Mesendoderm (in vitro differentiated cells): ENCODE measurements around the gene AKAP6.

ENCODE experiments used
- DNase-seq: peaks from one replicate; pipeline ENCODE4 v3.0.0; 2013
- H2AK5ac ChIP-seq: 2 replicates; pipeline ENCODE4 v1.6.1; 2013; ENCODE audit warnings: low read length, inconsistent platforms
- H2BK120ac ChIP-seq: 2 replicates; pipeline ENCODE4 v1.6.1; 2013; ENCODE audit warnings: low read depth, mild to moderate bottlenecking, low read length, moderate library complexity, mixed read lengths
- H2BK15ac ChIP-seq: replicated peaks from 2 replicates; pipeline ENCODE4 v1.6.1; 2013; ENCODE audit warnings: low read depth, mild to moderate bottlenecking, moderate library complexity
- H2BK5ac ChIP-seq: 2 replicates; pipeline ENCODE4 v1.6.1; 2013; ENCODE audit warnings: low read length, inconsistent platforms
- H3K18ac ChIP-seq: 2 replicates; pipeline ENCODE4 v1.6.1; 2013; ENCODE audit warnings: mild to moderate bottlenecking, low read length, mixed read lengths
- H3K23ac ChIP-seq: one replicate; pipeline ENCODE4 v1.6.1; 2013; ENCODE audit warnings: low read length
- H3K27ac ChIP-seq: 2 replicates; pipeline ENCODE4 v1.5.1; 2013; ENCODE audit warnings: low read depth, mild to moderate bottlenecking, inconsistent platforms, low read length, moderate library complexity
- H3K27me3 ChIP-seq: 2 replicates; pipeline ENCODE4 v1.6.1; 2013; ENCODE audit warnings: low read length, control low read depth, mild to moderate bottlenecking, inconsistent platforms; ENCODE audit not compliant: insufficient read depth, poor library complexity
- H3K36me3 ChIP-seq: 2 replicates; pipeline ENCODE4 v1.6.1; 2013; ENCODE audit warnings: low read length, inconsistent platforms; ENCODE audit not compliant: control insufficient read depth, insufficient read depth
- H3K4ac ChIP-seq: one replicate; pipeline ENCODE4 v1.6.1; 2013; ENCODE audit warnings: low read depth, mild to moderate bottlenecking, low read length, moderate library complexity
- H3K4me1 ChIP-seq: 2 replicates; pipeline ENCODE4 v1.6.1; 2013; ENCODE audit warnings: low read depth, low read length, inconsistent platforms; ENCODE audit not compliant: control insufficient read depth
- H3K4me2 ChIP-seq: 2 replicates; pipeline ENCODE4 v1.6.1; 2013; ENCODE audit warnings: low read length
- H3K4me3 ChIP-seq: 2 replicates; pipeline ENCODE4 v1.5.1; 2013; ENCODE audit warnings: mild to moderate bottlenecking, low read length
- H3K56ac ChIP-seq: one replicate; pipeline ENCODE4 v1.6.1; 2013; ENCODE audit warnings: low read length
- H3K79me1 ChIP-seq: 2 replicates; pipeline ENCODE4 v1.6.1; 2013; ENCODE audit warnings: low read length, inconsistent platforms
- H3K79me2 ChIP-seq: 2 replicates; pipeline ENCODE4 v1.6.1; 2013; ENCODE audit warnings: mild to moderate bottlenecking, low read length; ENCODE audit not compliant: control insufficient read depth, insufficient read depth
- H3K9ac ChIP-seq: 2 replicates; pipeline ENCODE4 v1.6.1; 2013; ENCODE audit warnings: low read length, inconsistent platforms
- H4K5ac ChIP-seq: one replicate; pipeline ENCODE4 v1.6.1; 2013; ENCODE audit warnings: low read length
- H4K8ac ChIP-seq: one replicate; pipeline ENCODE4 v1.6.1; 2013; ENCODE audit warnings: low read depth, mild to moderate bottlenecking, control low read depth, low read length, moderate library complexity
- WGBS: extraction: QIAGEN DNeasy Blood & Tissue Kit; methylation state at CpG from one replicate; pipeline ENCODE4 v1.1.7; 2013; ENCODE audit warnings: low lambda C conversion rate, missing lambda C conversion rate; ENCODE audit not compliant: insufficient coverage; ENCODE audit errors: extremely low coverage; 5-methylcytosine and 5-hydroxymethylcytosine counted together

Gene AKAP6

GRCh38 chr14:32650665-32651064 lies 321.6 kb downstream of the AKAP6 start:
- H2BK5ac ChIP-seq, result no peak overlapping the region
- H3K56ac ChIP-seq, result no peak overlapping the region
- H2BK120ac ChIP-seq, result no peak overlapping the region
- no peak overlapping the region for H3K18ac ChIP-seq
- WGBS, result no CpG with 5 or more reads among the region's 3 CpGs
- H3K36me3 ChIP-seq, result no peaks in the 10 kb centered on the region
- H2AK5ac ChIP-seq, result no peak overlapping the region
- no peak overlapping the region for H3K4me3 ChIP-seq
- H3K23ac ChIP-seq, result no peak overlapping the region
- H4K8ac ChIP-seq, result no peak overlapping the region
- no peak overlapping the region for H2BK15ac ChIP-seq
- H3K79me2 ChIP-seq, result no peaks in the 10 kb centered on the region
- H3K9ac ChIP-seq, result no peak overlapping the region
- no peaks in the 10 kb centered on the region for H3K79me1 ChIP-seq
- DNase-seq, result no peak
- no peak overlapping the region for H4K5ac ChIP-seq
- no peak overlapping the region for H3K27ac ChIP-seq
- no peaks in the 10 kb centered on the region for H3K4me1 ChIP-seq
- no peak overlapping the region for H3K4me2 ChIP-seq
- H3K4ac ChIP-seq, result no peak overlapping the region
- no peaks in the 10 kb centered on the region for H3K27me3 ChIP-seq

DNA sequence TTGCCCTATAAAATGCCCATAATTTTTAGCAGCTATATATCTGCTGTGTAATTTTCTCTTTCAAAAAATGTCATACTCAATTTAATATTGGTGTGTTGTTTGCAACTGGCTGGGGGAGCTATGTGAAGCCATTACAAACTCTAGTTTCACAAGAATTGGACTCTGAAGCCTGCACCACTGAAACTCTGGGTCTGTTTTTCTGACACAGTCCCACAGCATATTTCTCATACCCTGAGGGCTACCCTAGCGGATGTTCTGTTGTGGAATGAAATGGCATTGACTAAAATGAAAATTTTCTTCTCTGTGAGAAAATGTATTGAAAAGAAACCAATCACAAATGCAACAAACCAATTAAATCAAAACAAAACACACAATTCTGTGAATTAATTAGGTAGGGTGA lies 325.0 kb downstream of the AKAP6 start:
- Histone ChIP-seq H4K8ac (no peak overlapping the region), H3K36me3 (no peaks in the 10 kb centered on the region), H2BK120ac (no peak overlapping the region), H3K79me2 (no peaks in the 10 kb centered on the region), H3K4me1 (no peaks in the 10 kb centered on the region), H2AK5ac (no peak overlapping the region), H4K5ac (no peak overlapping the region), H3K27me3 (no peaks in the 10 kb centered on the region), H2BK15ac (no peak overlapping the region), H3K79me1 (no peaks in the 10 kb centered on the region), H3K4me2 (no peak overlapping the region), H3K56ac (no peak overlapping the region), H3K4ac (no peak overlapping the region), H3K27ac (no peak overlapping the region), H3K23ac (no peak overlapping the region), H3K4me3 (no peak overlapping the region), H3K18ac (no peak overlapping the region), H3K9ac (no peak overlapping the region), H2BK5ac (no peak overlapping the region)
- no peak for DNase-seq
- WGBS, result no CpG with 5 or more reads among the region's 1 CpG

DNA sequence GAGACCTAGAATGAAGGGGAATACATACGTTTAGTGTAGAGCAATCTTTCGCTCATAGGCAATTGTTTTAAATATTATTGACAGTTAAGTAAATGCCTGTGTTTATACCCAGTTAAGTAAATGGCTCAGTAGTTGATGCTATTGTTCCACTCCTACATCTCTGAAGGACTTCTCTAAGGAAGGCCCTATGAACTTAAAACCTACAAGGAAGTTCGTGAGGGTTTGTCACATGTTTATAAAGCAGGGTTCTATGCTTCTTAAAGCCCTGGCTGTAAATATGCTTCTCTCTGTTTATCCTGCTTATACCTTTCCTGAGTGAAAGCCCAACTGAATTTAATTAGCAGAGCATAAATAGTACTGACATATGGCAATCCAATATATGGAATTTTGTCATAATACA lies 327.5 kb downstream of the AKAP6 start:
- no peak overlapping the region for H2BK5ac ChIP-seq

GRCh38 chr14:32657081-32657480 lies 328.0 kb downstream of the AKAP6 start:
- no peak overlapping the region for H2BK15ac ChIP-seq
- H3K4me2 ChIP-seq, result no peak overlapping the region
- H3K4ac ChIP-seq, result no peak overlapping the region
- H3K18ac ChIP-seq, result peak overlapping the region; percentile 75
- H3K79me2 ChIP-seq, result no peaks in the 10 kb centered on the region
- no peak overlapping the region for H3K56ac ChIP-seq
- no peaks in the 10 kb centered on the region for H3K79me1 ChIP-seq
- no peak overlapping the region for H2AK5ac ChIP-seq
- no peak overlapping the region for H3K4me3 ChIP-seq
- no peaks in the 10 kb centered on the region for H3K27me3 ChIP-seq
- H3K36me3 ChIP-seq, result no peaks in the 10 kb centered on the region
- WGBS, result no CpG with 5 or more reads among the region's 4 CpGs
- H3K23ac ChIP-seq, result no peak overlapping the region
- H3K9ac ChIP-seq, result no peak overlapping the region
- H3K4me1 ChIP-seq, result no peaks in the 10 kb centered on the region
- no peak overlapping the region for H2BK5ac ChIP-seq
- no peak overlapping the region for H4K5ac ChIP-seq
- H4K8ac ChIP-seq, result no peak overlapping the region
- no peak overlapping the region for H3K27ac ChIP-seq
- H2BK120ac ChIP-seq, result no peak overlapping the region
- peak; percentile 44 for DNase-seq

More for the DNA sequence above, 327.5 kb downstream of the AKAP6 start:
- no peak overlapping the region for H2BK15ac ChIP-seq
- no peak overlapping the region for H2AK5ac ChIP-seq
- H3K79me2 ChIP-seq, result no peaks in the 10 kb centered on the region
- no peak overlapping the region for H4K8ac ChIP-seq
- H3K27me3 ChIP-seq, result no peaks in the 10 kb centered on the region
- no peak overlapping the region for H3K9ac ChIP-seq
- H4K5ac ChIP-seq, result no peak overlapping the region
- H3K4me3 ChIP-seq, result no peak overlapping the region
- H3K79me1 ChIP-seq, result no peaks in the 10 kb centered on the region
- no peak overlapping the region for H3K4ac ChIP-seq
- H3K4me2 ChIP-seq, result no peak overlapping the region
- WGBS, result no CpG with 5 or more reads among the region's 3 CpGs
- H3K23ac ChIP-seq, result no peak overlapping the region
- no peaks in the 10 kb centered on the region for H3K4me1 ChIP-seq
- H3K18ac ChIP-seq, result no peak overlapping the region
- no peaks in the 10 kb centered on the region for H3K36me3 ChIP-seq
- H3K56ac ChIP-seq, result no peak overlapping the region
- no peak overlapping the region for H3K27ac ChIP-seq
- DNase-seq, result no peak
- no peak overlapping the region for H2BK120ac ChIP-seq

- no peak overlapping the region for H3K4me2 ChIP-seq
- no peak overlapping the region for H3K4me3 ChIP-seq
- H2BK5ac ChIP-seq, result no peak overlapping the region
- no peak overlapping the region for H2BK15ac ChIP-seq
- no peaks in the 10 kb centered on the region for H3K79me1 ChIP-seq
- H4K8ac ChIP-seq, result no peak overlapping the region
- no peaks in the 10 kb centered on the region for H3K27me3 ChIP-seq
- H3K27ac ChIP-seq, result no peak overlapping the region
- no CpG with 5 or more reads among the region's 6 CpGs for WGBS
- no peak overlapping the region for H2AK5ac ChIP-seq
- no peak overlapping the region for H3K4ac ChIP-seq
- H3K23ac ChIP-seq, result no peak overlapping the region
- no peaks in the 10 kb centered on the region for H3K36me3 ChIP-seq
- no peak overlapping the region for H3K9ac ChIP-seq
- no peaks in the 10 kb centered on the region for H3K4me1 ChIP-seq
- no peak overlapping the region for H3K56ac ChIP-seq
- H3K18ac ChIP-seq, result no peak overlapping the region
- H3K79me2 ChIP-seq, result no peaks in the 10 kb centered on the region
- no peak overlapping the region for H2BK120ac ChIP-seq
- H4K5ac ChIP-seq, result no peak overlapping the region
- no peak for DNase-seq
Observed at GRCh38 chr14:32661216-32661615, 332.1 kb downstream of the AKAP6 start.

DNA sequence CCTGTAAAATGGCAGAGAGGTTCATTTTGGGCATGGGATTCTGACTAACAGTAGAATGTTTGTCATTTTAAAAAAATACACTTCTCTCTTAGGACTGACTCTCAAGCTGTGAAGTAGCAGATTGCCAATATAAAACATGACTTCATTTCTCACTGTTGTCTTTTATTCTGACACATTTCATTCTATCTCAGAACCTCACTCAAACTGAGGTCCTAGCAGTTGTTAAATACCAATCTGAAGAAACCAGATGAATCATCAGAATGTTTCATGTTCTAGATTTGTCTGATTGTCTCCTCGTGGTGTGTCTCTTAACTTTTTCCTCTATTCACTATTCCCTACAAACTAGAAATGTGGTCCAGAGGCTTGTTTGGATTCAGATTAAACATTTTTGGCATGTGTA lies 333.1 kb downstream of the AKAP6 start:
- no peak overlapping the region for H3K18ac ChIP-seq
- H3K79me2 ChIP-seq, result no peaks in the 10 kb centered on the region
- no peak overlapping the region for H2BK120ac ChIP-seq
- no peak overlapping the region for H3K23ac ChIP-seq
- H3K4ac ChIP-seq, result no peak overlapping the region
- no peak overlapping the region for H2BK5ac ChIP-seq
- no peak overlapping the region for H3K4me2 ChIP-seq
- no CpG with 5 or more reads among the region's 1 CpG for WGBS
- no peak overlapping the region for H3K4me3 ChIP-seq
- H4K5ac ChIP-seq, result no peak overlapping the region
- no peak overlapping the region for H2BK15ac ChIP-seq
- no peak overlapping the region for H3K9ac ChIP-seq
- no peak overlapping the region for H2AK5ac ChIP-seq
- no peaks in the 10 kb centered on the region for H3K4me1 ChIP-seq
- no peak overlapping the region for H3K56ac ChIP-seq
- H3K27me3 ChIP-seq, result no peaks in the 10 kb centered on the region
- no peaks in the 10 kb centered on the region for H3K79me1 ChIP-seq
- no peak for DNase-seq
- no peak overlapping the region for H3K27ac ChIP-seq
- H4K8ac ChIP-seq, result no peak overlapping the region
- H3K36me3 ChIP-seq, result no peaks in the 10 kb centered on the region
